NOMO-1 treated with DMSO at 0.1 percent for 48 hours (cell line): Measurements from ENCODE around the gene SYS1.
"Not testable (repeated sequence)": the region's sequence is repeated elsewhere in the genome, so short reads cannot be mapped to it uniquely, and the experiment has no call there.

Experiments
- DNase-seq: peaks from one replicate; lab custom pipeline; 2025; ENCODE audit not compliant: unreplicated experiment; lab: John Stamatoyannopoulos, UW

The SYS1 gene

GRCh38 chr20:45339799-45340198 lies 23.2 kb upstream of the SYS1 start:
- no peak for DNase-seq

GRCh38 chr20:45340236-45340847 lies 22.6 kb upstream of the SYS1 start:
- no peak for DNase-seq

GRCh38 chr20:45340951-45341350 lies 22.0 kb upstream of the SYS1 start:
- no peak for DNase-seq

- no peak for DNase-seq
Measured at GRCh38 chr20:45341579-45341938, 21.4 kb upstream of the SYS1 start.

GRCh38 chr20:45341939-45342854 lies 20.8 kb upstream of the SYS1 start:
- no peak for DNase-seq

GRCh38 chr20:45342855-45343531 lies 20.0 kb upstream of the SYS1 start:
- no peak for DNase-seq

GRCh38 chr20:45343532-45344167 lies 19.3 kb upstream of the SYS1 start:
- no peak for DNase-seq

GRCh38 chr20:45344168-45344860 lies 18.6 kb upstream of the SYS1 start:
- peak; percentile 68 for DNase-seq

GRCh38 chr20:45345104-45345936 lies 17.6 kb upstream of the SYS1 start:
- no peak for DNase-seq

GRCh38 chr20:45346291-45346718 lies 16.7 kb upstream of the SYS1 start:
- no peak for DNase-seq

- no peak for DNase-seq
Measured at GRCh38 chr20:45346851-45347250, 16.1 kb upstream of the SYS1 start.

- peak; percentile 26 for DNase-seq
Measured at GRCh38 chr20:45347297-45347935, 15.5 kb upstream of the SYS1 start.

- DNase-seq = peak; percentile 28
Measured at GRCh38 chr20:45347936-45348778, 14.8 kb upstream of the SYS1 start, which contains the start of gene SDC4. TSS of gene SDC4 (minus strand) at chr20:45348424. CDS start at chr20:45348384, 40 bp downstream.

GRCh38 chr20:45350217-45350616 lies 12.7 kb upstream of the SYS1 start:
- peak; percentile 10 for DNase-seq

GRCh38 chr20:45350795-45351194 lies 12.2 kb upstream of the SYS1 start:
- DNase-seq = not testable (repeated sequence)

- DNase-seq = no peak
Measured at GRCh38 chr20:45352729-45353128, 10.2 kb upstream of the SYS1 start.

- no peak for DNase-seq
Measured at GRCh38 chr20:45353746-45354145, 9.2 kb upstream of the SYS1 start.

GRCh38 chr20:45354423-45355208 lies 8.3 kb upstream of the SYS1 start:
- DNase-seq = no peak
